ENCODE data around the gene SLC30A2. TPM values are rescaled to one million over a fixed set of nuclear protein-coding genes. Genes with fewer than 3 reads are reported as not detected.

Gene SLC30A2
- total and polyA plus RNA-seq, 9 of the 15 experiments (the other 6 are each of a cell fraction or from before 2014, with no cell fraction given) = 0.01 to 0.18 (median 0.06) TPM; not detected in 3

GRCh38 chr1:26072305-26072704 is 26.4 kb upstream of the SLC30A2 start (continued):
- TF ChIP-seq ZBTB40 (IDR thresholded peaks at IDR 0.05) (no peak), ZBTB40 (CRISPR knock-in tag; IDR thresholded peaks at IDR 0.05) (no peak)
